ENCODE results near the gene EIF4A3.

DNA sequence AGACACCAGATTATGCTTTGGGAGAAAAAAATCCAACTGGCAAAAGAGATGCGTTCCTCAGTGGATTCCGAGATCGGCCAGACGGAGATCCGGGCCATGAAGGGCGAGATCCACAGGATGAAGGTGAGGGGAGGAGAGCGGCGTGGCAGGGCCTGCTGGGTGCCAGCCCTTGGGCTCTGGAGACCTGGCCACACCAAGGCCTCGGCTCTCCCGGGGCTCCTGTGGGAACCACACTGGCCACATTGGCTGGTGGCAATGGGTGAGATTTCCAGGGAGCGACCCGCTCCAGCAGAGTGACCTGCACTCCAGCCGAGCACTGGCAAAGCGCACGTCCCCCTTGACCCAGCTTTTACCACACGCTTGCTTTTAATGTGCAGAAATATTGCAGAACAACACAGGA lies 57.2 kb downstream of the EIF4A3 start:
- TF ChIP-seq, protein P1, sequence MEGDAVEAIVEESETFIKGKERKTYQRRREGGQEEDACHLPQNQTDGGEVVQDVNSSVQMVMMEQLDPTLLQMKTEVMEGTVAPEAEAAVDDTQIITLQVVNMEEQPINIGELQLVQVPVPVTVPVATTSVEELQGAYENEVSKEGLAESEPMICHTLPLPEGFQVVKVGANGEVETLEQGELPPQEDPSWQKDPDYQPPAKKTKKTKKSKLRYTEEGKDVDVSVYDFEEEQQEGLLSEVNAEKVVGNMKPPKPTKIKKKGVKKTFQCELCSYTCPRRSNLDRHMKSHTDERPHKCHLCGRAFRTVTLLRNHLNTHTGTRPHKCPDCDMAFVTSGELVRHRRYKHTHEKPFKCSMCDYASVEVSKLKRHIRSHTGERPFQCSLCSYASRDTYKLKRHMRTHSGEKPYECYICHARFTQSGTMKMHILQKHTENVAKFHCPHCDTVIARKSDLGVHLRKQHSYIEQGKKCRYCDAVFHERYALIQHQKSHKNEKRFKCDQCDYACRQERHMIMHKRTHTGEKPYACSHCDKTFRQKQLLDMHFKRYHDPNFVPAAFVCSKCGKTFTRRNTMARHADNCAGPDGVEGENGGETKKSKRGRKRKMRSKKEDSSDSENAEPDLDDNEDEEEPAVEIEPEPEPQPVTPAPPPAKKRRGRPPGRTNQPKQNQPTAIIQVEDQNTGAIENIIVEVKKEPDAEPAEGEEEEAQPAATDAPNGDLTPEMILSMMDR (IDR thresholded peaks at IDR 0.05), result no peak
- TF ChIP-seq POLR2AphosphoS5 (IDR thresholded peaks at IDR 0.05; ENCODE audit: low read depth, low read length), result no peak

Measured in Panc1 (cell line).